ENCODE results near the gene TUSC2. TPM values are rescaled to one million over a fixed set of nuclear protein-coding genes. Genes with fewer than 3 reads are reported as not detected.

The TUSC2 gene
- polyA plus RNA-seq, 1 of the 3 experiments (the other 2 are of a cell fraction), result 58.7 TPM

- CTCF ChIA-PET, result interaction anchor here (1.1 to 6.0 kb wide), 10 partner anchors 9 to 265 kb away, joined by 3 to 45 read pairs (median 28); partner anchors contain the start of gene RASSF1
- peak overlapping the region; percentile 82 for H2AFZ ChIP-seq (ENCODE audit: low read depth)
- no peak for DNase-seq
- H3K9me3 ChIP-seq, result no peaks in the 10 kb centered on the region
- TF ChIP-seq RXRA (IDR thresholded peaks at IDR 0.05; ENCODE audit: borderline replicate concordance, low read depth) (no peak), RCOR1 (IDR thresholded peaks at IDR 0.05; ENCODE audit: low read length) (no peak), SMC3 (IDR thresholded peaks at IDR 0.05; ENCODE audit: low read depth, low read length) (no peak), NRF1 (IDR thresholded peaks at IDR 0.05; ENCODE audit: low read depth, low read length) (no peak), EZH2phosphoT487 (IDR thresholded peaks at IDR 0.05; ENCODE audit: borderline replicate concordance, low read depth) (no peak), TAF1 (IDR thresholded peaks at IDR 0.05; ENCODE audit: borderline replicate concordance, low read depth, low read length) (no peak), FOXJ3 (CRISPR knock-in tag; IDR thresholded peaks at IDR 0.05) (no peak), FOSL2 (IDR thresholded peaks at IDR 0.05; ENCODE audit: borderline replicate concordance, low read depth) (no peak), FOXM1 (IDR thresholded peaks at IDR 0.05; ENCODE audit: low read depth) (no peak), NFIC (IDR thresholded peaks at IDR 0.05; ENCODE audit: borderline replicate concordance) (no peak), ZBTB33 (IDR thresholded peaks at IDR 0.05; ENCODE audit: borderline replicate concordance, low read depth) (no peak), MAX (IDR thresholded peaks at IDR 0.05; ENCODE audit: low read depth) (no peak), SIN3A (IDR thresholded peaks at IDR 0.05; ENCODE audit: borderline replicate concordance, low read depth, low read length) (no peak), IRF3 (IDR thresholded peaks at IDR 0.05; ENCODE audit: low read depth, low read length) (no peak), POLR2AphosphoS5 (IDR thresholded peaks at IDR 0.05; ENCODE audit: low read depth, low read length) (no peak), RFX5 (IDR thresholded peaks at IDR 0.05; ENCODE audit: low read length) (no peak), GATA2 (CRISPR knock-in tag; IDR thresholded peaks at IDR 0.05) (no peak)
- H3K27ac ChIP-seq (ENCODE audit: low read depth in 2 of 2, low read length in 1 of 2), result peak overlapping the region; percentile 83 to 98; a peak in 3 of 4 replicates
- H3K4me2 ChIP-seq, result peak overlapping the region; percentile 98
- H3K9me2 ChIP-seq, result no peaks in the 10 kb centered on the region
- H3K79me2 ChIP-seq (ENCODE audit: insufficient read depth), result peaks cover 56% of the 10 kb centered on the region
- POLR2A ChIA-PET, result interaction anchor here (0.9 to 3.6 kb wide), 19 partner anchors 9 to 262 kb away, joined by 3 to 31 read pairs (median 7); partner anchors contain the start of genes CISH, HEMK1, TMEM115 and TUSC2
- H3K4me1 ChIP-seq (ENCODE audit: control insufficient read depth in 1 of 2, insufficient read depth in 2 of 2, low read depth in 1 of 2, low read length in 1 of 2), result peaks cover 11 to 53% of the 10 kb centered on the region in 2 experiments; a peak in 1 of 4 replicates
- peak overlapping the region; percentile 76 to 94 for H3K4me3 ChIP-seq (ENCODE audit: low read depth in 2 of 2, low read length in 1 of 2)
- H4K20me1 ChIP-seq (ENCODE audit: insufficient read depth), result peaks cover 24% of the 10 kb centered on the region
- H3F3A ChIP-seq (replicated peaks; ENCODE audit: insufficient read depth), result peaks cover 11% of the 10 kb centered on the region
- H3K36me3 ChIP-seq (replicated peaks in 1 of 2; ENCODE audit: control insufficient read depth in 1 of 2, insufficient read depth in 2 of 2, low read length in 1 of 2), result peaks cover 6 to 39% of the 10 kb centered on the region in 2 experiments
- no peaks in the 10 kb centered on the region for H3K27me3 ChIP-seq (ENCODE audit: insufficient read depth)
- H3K9ac ChIP-seq, result peak overlapping the region; percentile 74
- 19% methylated on average over 7 of the region's 7 CpGs for WGBS (ENCODE audit: low lambda C conversion rate)
Measured at GRCh38 chr3:50350213-50350526, 22.1 kb upstream of the TUSC2 start.
